AG04449 (cell line): ENCODE measurements around the gene BCL2L1.
"Not testable (repeated sequence)": the region's sequence is repeated elsewhere in the genome, so short reads cannot be mapped to it uniquely, and the experiment has no call there.

Experiments
- CTCF ChIA-PET: fragments of 350-600 bp; formaldehyde crosslinking; extraction: SDS; loops from one replicate; lab custom pipeline; 2021; ENCODE audit warnings: antibody characterized with exemption; lab: Yijun Ruan, JAX
- POLR2A ChIA-PET: fragments of 400-600, 350-600 bp; formaldehyde crosslinking; extraction: SDS; loops from one replicate; lab custom pipeline; 2020; ENCODE audit warnings: antibody characterized with exemption, inconsistent platforms; lab: Yijun Ruan, JAX
- DNase-seq: peaks from one replicate; pipeline ENCODE4 v3.0.0-alpha.2; 2010; ENCODE audit warnings: low read depth, low spot score
- H3K4me3 ChIP-seq: 2 replicates; pipeline ENCODE4 v1.5.1; 2011; ENCODE audit warnings: low read depth, mild to moderate bottlenecking, control low read depth, low read length
- CTCF ChIP-seq: IDR thresholded peaks from one replicate; pipeline ENCODE4 v1.5.1; 2011; ENCODE audit warnings: mild to moderate bottlenecking, moderate library complexity, low read length, control low read depth, inconsistent platforms; ENCODE audit not compliant: insufficient read depth; ENCODE audit errors: missing control alignments

Gene BCL2L1

GRCh38 chr20:31661625-31662371, 60.9 kb downstream of the BCL2L1 start:
- CTCF ChIA-PET: interaction anchor here (0.9 to 16.6 kb wide), 36 partner anchors 9 to 174 kb away, joined by 3 to 534 read pairs (median 10); partner anchors contain the start of genes BCL2L1 and TPX2
- TF ChIP-seq CTCF: peak; percentile 77
- DNase-seq: no peak
- peak overlapping the region; percentile 48 for H3K4me3 ChIP-seq
- POLR2A ChIA-PET: interaction anchor here (0.5 to 3.9 kb wide), 8 partner anchors 13 to 60 kb away, joined by 3 to 42 read pairs (median 3); partner anchors contain the start of gene BCL2L1

- no peak for TF ChIP-seq CTCF
- ChIA-PET CTCF (interaction anchor here (1.7 to 16.6 kb wide), 2 partner anchors 22 to 69 kb away, joined by 14 to 149 read pairs; no protein-coding TSS in a partner anchor), POLR2A (no interaction called here)
- H3K4me3 ChIP-seq: no peak overlapping the region
- DNase-seq: no peak
These were observed 68.1 kb downstream of the BCL2L1 start for GRCh38 chr20:31654534-31654933.

GRCh38 chr20:31653561-31653960, 69.1 kb downstream of the BCL2L1 start:
- ChIA-PET POLR2A (no interaction called here), CTCF (interaction anchor here (0.8 to 16.6 kb wide), 9 partner anchors 7 to 85 kb away, joined by 3 to 149 read pairs (median 9); partner anchors contain the start of gene BCL2L1)
- no peak for DNase-seq
- TF ChIP-seq CTCF: no peak
- no peak overlapping the region for H3K4me3 ChIP-seq

- DNase-seq: no peak
- TF ChIP-seq CTCF: no peak
- POLR2A ChIA-PET: no interaction called here
- CTCF ChIA-PET: interaction anchor here (0.8 to 16.6 kb wide), 8 partner anchors 8 to 84 kb away, joined by 3 to 149 read pairs (median 8); partner anchors contain the start of gene BCL2L1
- no peak overlapping the region for H3K4me3 ChIP-seq
These were observed 69.7 kb downstream of the BCL2L1 start for GRCh38 chr20:31652917-31653396.

GRCh38 chr20:31648104-31648503, 74.6 kb downstream of the BCL2L1 start:
- CTCF ChIA-PET: interaction anchor here (0.7 to 16.6 kb wide), 5 partner anchors 13 to 86 kb away, joined by 3 to 149 read pairs (median 3); no protein-coding TSS in a partner anchor
- POLR2A ChIA-PET, DNase-seq, H3K4me3 ChIP-seq: not testable (repeated sequence)

- no peak for TF ChIP-seq CTCF
- POLR2A ChIA-PET: no interaction called here
- H3K4me3 ChIP-seq: no peak overlapping the region
- CTCF ChIA-PET: interaction anchor here (1.2 to 4.2 kb wide), 7 partner anchors 8 to 93 kb away, joined by 4 to 34 read pairs (median 9); partner anchors contain the start of gene BCL2L1
- no peak for DNase-seq
These were observed 78.0 kb downstream of the BCL2L1 start for GRCh38 chr20:31644701-31645100.
